ENCODE results near the gene ZHX3.

The ZHX3 gene

GRCh38 chr20:41308290-41308711 is 9.2 kb downstream of the ZHX3 start:
- Histone ChIP-seq H3K36me3 (ENCODE audit: insufficient read depth) (no peaks in the 10 kb centered on the region), H3K4me1 (ENCODE audit: low read depth, poor library complexity, severe bottlenecking) (no peaks in the 10 kb centered on the region), H4K20me1 (ENCODE audit: insufficient read depth) (no peaks in the 10 kb centered on the region), H3K9ac (no peak overlapping the region), H3K27me3 (ENCODE audit: insufficient read depth, low read depth) (no peaks in the 10 kb centered on the region), H3K4me2 (no peak overlapping the region), H3K4me3 (IDR thresholded peaks at IDR 0.05; ENCODE audit: insufficient read depth, low read depth, low read length) (no peak overlapping the region), H2AFZ (ENCODE audit: low read depth) (no peak overlapping the region), H3K27ac (no peak overlapping the region), H3K79me2 (ENCODE audit: insufficient read depth, low read depth) (no peaks in the 10 kb centered on the region)
- no peak for TF ChIP-seq CTCF (conservative IDR thresholded peaks at IDR 0.05; ENCODE audit: low read depth, low read length)

- no peaks in the 10 kb centered on the region for H4K20me1 ChIP-seq (ENCODE audit: insufficient read depth)
- TF ChIP-seq CTCF (conservative IDR thresholded peaks at IDR 0.05; ENCODE audit: low read depth, low read length), result no peak
- no peaks in the 10 kb centered on the region for H3K27me3 ChIP-seq (ENCODE audit: insufficient read depth, low read depth)
- no peak overlapping the region for H2AFZ ChIP-seq (ENCODE audit: low read depth)
- no peak overlapping the region for H3K4me2 ChIP-seq
- H3K79me2 ChIP-seq (ENCODE audit: insufficient read depth, low read depth), result no peaks in the 10 kb centered on the region
- H3K4me3 ChIP-seq (IDR thresholded peaks at IDR 0.05; ENCODE audit: insufficient read depth, low read depth, low read length), result no peak overlapping the region
- no peaks in the 10 kb centered on the region for H3K36me3 ChIP-seq (ENCODE audit: insufficient read depth)
- H3K4me1 ChIP-seq (ENCODE audit: low read depth, poor library complexity, severe bottlenecking), result no peaks in the 10 kb centered on the region
- no peak overlapping the region for H3K27ac ChIP-seq
- H3K9ac ChIP-seq, result no peak overlapping the region
Measured at GRCh38 chr20:41307021-41307420, 10.5 kb downstream of the ZHX3 start.

- Histone ChIP-seq H3K36me3 (ENCODE audit: insufficient read depth) (no peaks in the 10 kb centered on the region), H3K9ac (no peak overlapping the region), H3K27ac (no peak overlapping the region), H3K4me2 (no peak overlapping the region), H4K20me1 (ENCODE audit: insufficient read depth) (no peaks in the 10 kb centered on the region), H3K4me1 (ENCODE audit: low read depth, poor library complexity, severe bottlenecking) (no peaks in the 10 kb centered on the region), H3K79me2 (ENCODE audit: insufficient read depth, low read depth) (no peaks in the 10 kb centered on the region), H3K27me3 (ENCODE audit: insufficient read depth, low read depth) (no peaks in the 10 kb centered on the region), H2AFZ (ENCODE audit: low read depth) (no peak overlapping the region), H3K4me3 (IDR thresholded peaks at IDR 0.05; ENCODE audit: insufficient read depth, low read depth, low read length) (no peak overlapping the region)
- no peak for TF ChIP-seq CTCF (conservative IDR thresholded peaks at IDR 0.05; ENCODE audit: low read depth, low read length)
Measured at GRCh38 chr20:41306061-41306727, 11.3 kb downstream of the ZHX3 start.

GRCh38 chr20:41304424-41305079 is 13.0 kb downstream of the ZHX3 start:
- no peak for TF ChIP-seq CTCF (conservative IDR thresholded peaks at IDR 0.05; ENCODE audit: low read depth, low read length)
- H3K9ac ChIP-seq, result no peak overlapping the region
- no peaks in the 10 kb centered on the region for H3K79me2 ChIP-seq (ENCODE audit: insufficient read depth, low read depth)
- H4K20me1 ChIP-seq (ENCODE audit: insufficient read depth), result no peaks in the 10 kb centered on the region
- H3K4me2 ChIP-seq, result no peak overlapping the region
- H2AFZ ChIP-seq (ENCODE audit: low read depth), result no peak overlapping the region
- no peak overlapping the region for H3K27ac ChIP-seq
- no peaks in the 10 kb centered on the region for H3K27me3 ChIP-seq (ENCODE audit: insufficient read depth, low read depth)
- no peaks in the 10 kb centered on the region for H3K4me1 ChIP-seq (ENCODE audit: low read depth, poor library complexity, severe bottlenecking)
- no peak overlapping the region for H3K4me3 ChIP-seq (IDR thresholded peaks at IDR 0.05; ENCODE audit: insufficient read depth, low read depth, low read length)
- H3K36me3 ChIP-seq (ENCODE audit: insufficient read depth), result no peaks in the 10 kb centered on the region
